GM20431 (cell line): Measurements from ENCODE around the gene LRRC8C.

Source experiments
- in situ Hi-C: fragments of 300-500 bp; cut with MseI, MboI; formaldehyde crosslinking; loops from one replicate; pipeline ENCODE4 v1.15.0; 2020; ENCODE audit warnings: low sequenced_read_pairs; ENCODE audit not compliant: unreplicated experiment

LRRC8C gene

DNA sequence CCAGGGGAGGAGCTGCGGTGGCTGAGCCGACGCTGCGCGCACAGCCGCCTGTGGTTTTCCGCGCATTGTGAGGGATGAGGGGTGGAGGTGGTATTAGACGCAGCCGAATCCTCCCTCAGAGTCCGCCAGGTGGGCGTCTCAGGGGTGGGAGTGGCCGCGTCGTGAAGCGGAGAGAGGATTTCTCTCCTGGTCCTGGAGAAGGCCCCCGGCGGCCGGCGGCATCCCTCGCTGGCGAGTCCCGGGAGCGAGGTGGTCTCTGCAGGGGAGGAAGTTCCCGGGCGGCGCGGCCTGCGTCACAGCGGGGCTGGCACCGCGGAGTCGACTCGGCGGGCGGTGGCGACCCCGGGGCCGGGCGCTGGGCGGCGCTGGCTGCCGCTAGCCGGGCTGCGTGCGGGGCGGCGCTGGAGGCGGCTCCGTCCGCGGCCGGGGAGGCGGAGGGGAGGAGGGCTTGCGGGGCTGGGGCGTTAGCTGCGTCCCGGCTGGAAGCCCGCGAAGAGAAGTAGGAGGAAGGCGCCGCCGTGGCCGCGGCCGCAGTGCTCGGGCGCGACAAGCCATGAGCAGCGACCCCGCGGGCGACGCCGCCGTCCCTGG is at the start of gene LRRC8C:
Gene LRRC8C (plus strand): TSS at position 464 of the 591 bp plus-strand sequence. CDS start 53,354 bp downstream, outside the sequence.
- in situ Hi-C loops = loop anchor here (10.0 kb wide), 1 partner anchor 122 kb away; no protein-coding TSS in a partner anchor

DNA sequence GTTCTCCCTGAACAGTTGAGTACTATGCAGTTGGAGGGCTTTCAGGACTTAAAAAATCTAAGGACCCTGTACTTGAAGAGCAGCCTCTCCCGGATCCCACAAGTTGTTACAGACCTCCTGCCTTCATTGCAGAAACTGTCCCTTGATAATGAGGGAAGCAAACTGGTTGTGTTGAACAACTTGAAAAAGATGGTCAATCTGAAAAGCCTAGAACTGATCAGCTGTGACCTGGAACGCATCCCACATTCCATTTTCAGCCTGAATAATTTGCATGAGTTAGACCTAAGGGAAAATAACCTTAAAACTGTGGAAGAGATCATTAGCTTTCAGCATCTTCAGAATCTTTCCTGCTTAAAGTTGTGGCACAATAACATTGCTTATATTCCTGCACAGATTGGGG is 48.7 kb upstream of the LRRC8C start:
- in situ Hi-C loops = loop anchor here (25.0 kb wide), 1 partner anchor 97 kb away; no protein-coding TSS in a partner anchor

DNA sequence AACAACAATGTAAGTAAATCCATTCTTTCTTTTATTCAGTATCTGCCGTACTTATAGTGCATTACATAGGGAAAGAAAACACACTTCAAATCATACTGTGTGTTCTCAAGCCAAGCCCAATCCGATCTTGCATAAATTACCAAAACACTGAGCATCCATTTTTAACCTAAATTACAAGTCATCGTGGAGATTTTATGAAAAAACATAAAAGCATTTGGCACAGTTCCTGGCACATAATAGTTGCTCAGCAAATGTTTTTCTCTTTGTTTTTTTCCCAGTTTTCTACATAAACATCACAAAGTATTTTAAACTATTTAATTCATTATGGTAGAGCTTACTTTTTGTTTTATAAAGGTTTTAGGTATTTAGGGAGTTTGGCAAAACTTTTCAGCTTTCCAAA is 48.1 kb upstream of the LRRC8C start:
- in situ Hi-C loops = loop anchor here (25.0 kb wide), 1 partner anchor 97 kb away; no protein-coding TSS in a partner anchor

DNA sequence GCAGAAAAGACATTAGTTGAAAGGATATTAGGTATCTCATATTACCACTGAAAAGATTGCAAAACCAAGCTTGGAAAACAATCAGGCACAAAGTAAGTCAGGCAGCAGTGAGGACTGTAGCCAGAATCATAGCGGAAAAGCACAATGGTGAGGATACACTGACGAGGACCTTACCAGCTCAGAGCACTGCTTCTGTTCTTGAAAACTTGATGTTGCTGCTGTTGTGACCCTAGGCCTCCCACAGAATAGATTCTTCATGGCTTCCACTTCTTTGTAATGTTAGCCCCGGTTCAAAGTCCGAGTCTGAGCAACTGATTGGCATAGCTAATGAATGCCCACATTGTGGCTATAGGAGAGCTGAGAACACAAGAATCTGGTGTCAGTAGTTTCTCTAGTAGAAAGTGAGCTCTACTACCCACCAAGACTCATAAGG is 45.2 kb upstream of the LRRC8C start:
- in situ Hi-C loops = loop anchor here (25.0 kb wide), 1 partner anchor 100 kb away; no protein-coding TSS in a partner anchor

DNA sequence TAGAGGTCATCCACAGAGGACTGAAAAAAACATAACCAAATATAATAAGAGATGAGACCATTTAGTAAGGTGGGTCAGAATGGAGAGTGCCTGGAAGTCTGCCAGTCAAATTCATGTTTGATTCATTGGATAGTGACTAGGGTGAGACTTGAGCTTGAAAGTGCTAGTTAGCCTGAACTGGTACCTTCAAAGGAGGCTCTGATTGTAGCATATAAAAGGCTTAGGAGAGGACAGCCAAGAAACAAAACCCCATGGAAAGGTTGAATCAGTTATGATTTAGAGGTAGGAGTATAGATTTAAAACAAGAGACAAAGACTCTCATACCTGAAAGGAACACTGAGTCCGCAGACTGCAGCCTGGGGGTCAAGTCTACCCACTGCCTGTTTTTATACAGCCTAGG is 44.4 kb upstream of the LRRC8C start:
- in situ Hi-C loops = loop anchor here (25.0 kb wide), 1 partner anchor 101 kb away; no protein-coding TSS in a partner anchor

DNA sequence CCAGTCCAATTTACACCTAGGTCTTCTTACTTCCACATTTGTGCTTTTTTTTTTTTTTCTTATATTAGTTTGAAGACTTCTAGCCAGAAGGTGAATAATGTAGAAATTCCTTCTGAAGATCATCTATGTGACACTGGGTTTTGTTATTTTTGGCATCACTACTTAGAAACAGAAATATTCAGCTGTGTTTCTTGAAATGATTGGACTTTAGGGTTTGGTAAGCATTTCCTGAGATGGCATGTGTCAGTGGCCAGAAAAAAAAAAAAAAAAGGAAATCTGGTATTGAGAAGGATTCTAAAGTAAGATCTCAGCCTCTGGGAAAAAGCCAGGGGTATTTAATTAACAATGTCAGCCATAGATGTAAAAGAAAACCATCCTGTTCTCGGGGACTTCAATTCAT is 43.4 kb upstream of the LRRC8C start:
- in situ Hi-C loops = loop anchor here (25.0 kb wide), 1 partner anchor 102 kb away; no protein-coding TSS in a partner anchor

DNA sequence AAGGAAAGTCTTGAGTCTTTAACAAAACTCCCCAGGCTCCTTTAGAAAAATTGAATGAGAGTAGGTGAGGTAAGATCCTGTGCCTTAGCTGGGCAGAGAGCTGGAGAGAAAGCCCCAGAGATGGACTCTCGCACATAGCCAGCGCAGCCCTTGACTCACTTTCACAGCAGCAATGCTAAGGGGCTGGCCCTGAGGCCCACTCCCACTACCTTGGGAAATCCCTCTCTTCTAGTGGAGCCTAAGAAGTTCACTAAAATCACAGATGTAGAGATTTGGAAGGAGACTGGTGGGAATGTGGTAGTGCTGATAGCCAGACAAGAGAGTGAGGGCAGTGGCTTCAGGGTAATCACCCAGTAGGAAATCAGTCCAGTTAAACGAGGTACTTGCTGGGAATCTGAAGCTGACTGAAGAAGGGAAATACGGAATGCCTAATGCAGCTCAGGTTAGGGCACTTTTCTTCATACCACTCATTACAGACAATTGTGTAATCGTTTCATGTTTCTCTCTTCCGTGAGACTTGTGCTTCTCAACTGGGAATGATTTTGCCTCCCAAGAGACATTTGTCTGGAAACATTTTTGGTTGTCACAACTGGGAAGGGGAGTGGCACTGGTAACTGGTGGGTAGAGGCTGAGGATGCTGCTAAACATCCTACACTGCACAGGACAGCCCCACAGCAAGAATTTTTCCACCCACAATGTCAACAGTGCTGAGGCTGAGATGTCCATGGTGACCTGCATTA is 42.4 kb upstream of the LRRC8C start:
- in situ Hi-C loops = loop anchor here (25.0 kb wide), 1 partner anchor 103 kb away; no protein-coding TSS in a partner anchor

DNA sequence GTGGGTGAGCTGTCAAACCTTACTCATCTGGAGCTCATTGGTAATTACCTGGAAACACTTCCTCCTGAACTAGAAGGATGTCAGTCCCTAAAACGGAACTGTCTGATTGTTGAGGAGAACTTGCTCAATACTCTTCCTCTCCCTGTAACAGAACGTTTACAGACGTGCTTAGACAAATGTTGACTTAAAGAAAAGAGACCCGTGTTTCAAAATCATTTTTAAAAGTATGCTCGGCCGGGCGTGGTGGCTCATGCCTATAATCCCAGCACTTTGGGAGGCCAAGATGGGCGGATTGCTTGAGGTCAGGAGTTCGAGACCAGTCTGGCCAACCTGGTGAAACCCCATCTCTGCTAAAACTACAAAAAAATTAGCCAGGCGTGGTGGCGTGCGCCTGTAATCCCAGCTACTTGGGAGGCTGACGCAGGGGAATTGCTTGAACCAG is 40.0 kb upstream of the LRRC8C start:
- in situ Hi-C loops = loop anchor here (25.0 kb wide), 1 partner anchor 106 kb away; no protein-coding TSS in a partner anchor

DNA sequence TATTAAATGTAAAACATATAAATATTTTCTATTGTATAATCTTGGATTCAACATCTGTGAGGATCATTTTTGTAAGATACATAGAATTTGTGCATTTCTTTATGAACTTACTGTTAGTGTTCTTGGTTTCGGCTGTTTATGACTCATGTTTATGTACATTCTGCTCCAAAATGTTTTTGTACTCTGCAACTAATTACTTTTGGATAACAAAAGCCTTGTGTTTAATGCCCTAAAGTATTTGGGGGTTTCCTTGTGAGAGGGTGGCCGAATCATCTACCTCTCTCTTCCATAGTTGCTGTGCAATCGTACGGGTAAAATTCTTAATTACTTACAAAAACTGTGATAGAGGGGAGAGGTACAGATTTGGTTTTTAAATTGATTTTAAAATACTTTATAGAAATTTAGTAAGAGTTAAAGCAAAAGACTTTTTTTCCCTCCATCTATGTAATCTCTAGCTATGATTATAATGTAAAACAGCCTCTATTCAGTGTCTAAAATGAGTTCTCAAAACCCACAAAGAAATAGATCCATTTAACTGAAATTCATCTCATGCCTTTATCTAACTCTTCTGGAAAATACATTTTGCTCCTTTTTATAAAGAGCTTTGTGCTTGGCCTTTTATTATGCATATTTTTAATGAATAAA is 38.7 kb upstream of the LRRC8C start:
- in situ Hi-C loops = loop anchor here (25.0 kb wide), 1 partner anchor 107 kb away; no protein-coding TSS in a partner anchor

DNA sequence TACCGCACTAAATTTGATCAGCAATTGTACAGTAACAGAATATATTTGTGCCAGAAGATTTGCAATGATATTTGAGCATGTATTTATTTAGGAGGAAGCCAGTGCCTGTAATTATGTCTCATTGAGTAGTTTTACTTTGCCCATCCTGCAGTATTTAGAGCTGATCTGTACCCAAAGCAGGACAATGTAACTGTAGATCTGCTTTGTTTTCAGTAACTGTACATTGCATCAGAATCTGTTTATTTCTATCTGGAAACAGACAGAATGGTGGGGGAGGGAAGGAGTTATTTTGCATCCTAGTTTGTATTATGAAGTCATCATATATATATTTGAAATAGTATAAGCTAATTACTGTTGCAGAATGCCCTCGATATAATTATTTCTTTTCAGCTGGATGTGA is 36.2 kb upstream of the LRRC8C start:
- in situ Hi-C loops = loop anchor here (25.0 kb wide), 1 partner anchor 109 kb away; no protein-coding TSS in a partner anchor

DNA sequence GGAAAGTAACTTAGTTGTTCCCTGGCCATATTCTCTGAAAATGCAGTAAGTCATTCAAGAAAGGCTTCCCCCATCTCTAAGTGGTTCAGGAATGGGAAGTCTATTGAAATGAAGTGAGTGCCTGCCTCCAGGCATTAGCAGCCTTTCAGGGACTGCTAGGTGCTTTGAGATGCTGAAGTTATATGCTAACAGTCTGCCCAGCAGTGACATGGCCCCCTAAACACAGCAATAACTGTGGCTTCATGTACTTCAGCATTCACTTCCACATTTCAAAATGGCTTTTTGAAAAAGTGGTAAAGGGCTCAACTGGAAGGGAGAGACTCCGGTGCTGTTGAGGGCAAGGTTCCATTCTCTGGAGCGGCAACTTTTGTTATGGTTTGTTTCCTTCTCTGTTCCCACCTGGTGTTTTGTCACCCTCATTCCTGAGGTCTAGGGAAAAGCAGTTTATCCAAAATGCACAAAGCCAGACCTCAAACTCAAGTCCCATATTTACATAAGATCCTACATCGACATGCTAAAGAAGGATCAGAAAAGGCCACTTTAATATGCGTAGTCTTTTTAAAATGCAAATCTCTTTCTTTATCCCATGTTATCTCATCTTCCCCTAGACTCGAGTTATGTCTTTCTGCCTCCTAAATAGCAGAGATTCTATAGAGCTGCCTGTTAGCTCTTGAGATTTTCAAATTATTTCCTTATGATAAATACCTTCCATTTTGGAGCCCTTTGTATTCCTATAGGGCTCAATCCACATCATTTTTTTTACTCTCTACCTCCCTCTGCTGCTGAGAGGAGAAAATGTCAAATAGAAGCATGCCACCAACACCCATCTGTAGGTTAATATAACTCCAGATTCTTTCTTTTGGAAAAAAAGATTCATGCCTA is 34.2 kb upstream of the LRRC8C start:
- in situ Hi-C loops = loop anchor here (25.0 kb wide), 1 partner anchor 111 kb away; no protein-coding TSS in a partner anchor

DNA sequence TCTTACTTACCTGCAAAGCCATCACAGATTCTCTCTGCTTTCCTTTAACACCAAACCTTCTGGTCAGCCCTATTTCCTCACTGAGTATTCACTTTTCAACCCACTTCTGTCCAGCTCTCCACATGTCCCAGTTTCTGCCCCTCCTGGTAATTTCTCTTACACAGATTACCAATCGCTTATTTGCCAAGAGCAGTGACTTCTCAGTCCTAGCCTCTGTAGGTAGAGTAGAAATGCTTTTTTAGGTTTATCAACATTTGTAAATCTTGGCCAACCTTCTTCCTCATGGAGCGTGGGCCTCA is 33.6 kb upstream of the LRRC8C start:
- in situ Hi-C loops = loop anchor here (25.0 kb wide), 1 partner anchor 112 kb away; no protein-coding TSS in a partner anchor

DNA sequence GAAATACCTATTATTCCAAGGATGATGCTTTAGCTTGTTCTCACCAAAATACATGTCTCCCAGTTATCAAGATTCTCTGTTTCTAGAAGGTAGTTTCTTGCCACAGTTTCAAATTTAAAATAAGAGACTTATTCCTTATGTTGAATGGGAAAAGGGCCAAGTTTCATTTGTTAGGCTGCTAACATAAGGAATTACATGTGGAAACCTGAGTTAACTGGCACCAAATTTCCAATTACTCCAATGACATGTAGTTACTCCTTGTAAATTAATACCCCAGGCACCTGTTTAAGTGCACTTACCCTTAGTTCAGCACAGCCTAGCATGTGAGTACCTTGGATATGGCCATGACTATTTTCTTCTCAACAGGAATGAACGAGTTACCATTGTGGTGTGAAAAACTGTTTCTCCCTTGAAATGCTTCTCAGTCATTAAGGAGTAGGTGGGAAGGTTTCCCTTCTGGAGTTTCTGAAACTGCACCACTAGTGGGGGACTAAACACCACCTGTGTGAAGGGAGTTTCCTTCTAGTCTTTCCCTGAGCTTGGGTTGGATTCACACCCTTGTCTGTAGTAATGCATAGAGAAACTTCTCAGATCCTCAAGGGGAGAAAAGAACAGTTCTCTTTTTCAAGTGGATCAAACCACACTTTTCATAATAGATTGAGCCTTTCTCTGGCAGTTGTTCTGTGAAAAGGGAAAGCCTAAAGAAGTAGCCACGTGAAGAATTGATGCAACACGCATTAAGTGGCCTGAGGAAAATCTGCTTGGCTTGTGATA is 32.3 kb upstream of the LRRC8C start:
- in situ Hi-C loops = no loop called here

DNA sequence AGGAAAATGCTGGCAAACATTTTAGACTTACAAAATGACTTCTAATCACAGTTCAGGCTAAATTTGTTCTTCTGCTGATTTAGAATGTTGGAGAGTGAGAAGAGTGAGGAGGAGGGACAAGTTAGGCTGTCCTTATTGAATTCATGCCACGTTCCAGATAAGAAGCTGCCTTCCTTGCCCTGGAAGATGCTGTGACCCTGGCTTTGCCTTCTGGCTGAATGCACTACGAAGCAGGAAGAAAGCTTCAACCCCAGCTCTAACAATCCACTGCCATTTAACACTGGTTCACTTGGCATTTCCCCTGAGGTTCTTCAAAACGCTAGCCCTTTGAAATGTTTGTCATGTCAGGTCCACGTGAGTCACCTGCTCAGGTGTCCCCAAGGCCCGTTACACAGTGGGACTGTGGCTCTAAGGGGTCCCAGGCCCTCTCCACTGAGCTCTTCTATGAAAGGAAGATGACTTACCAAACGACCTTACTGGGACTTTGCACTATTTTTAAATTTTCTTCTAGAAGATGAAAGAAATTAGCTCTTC is 30.0 kb upstream of the LRRC8C start:
- in situ Hi-C loops = no loop called here

DNA sequence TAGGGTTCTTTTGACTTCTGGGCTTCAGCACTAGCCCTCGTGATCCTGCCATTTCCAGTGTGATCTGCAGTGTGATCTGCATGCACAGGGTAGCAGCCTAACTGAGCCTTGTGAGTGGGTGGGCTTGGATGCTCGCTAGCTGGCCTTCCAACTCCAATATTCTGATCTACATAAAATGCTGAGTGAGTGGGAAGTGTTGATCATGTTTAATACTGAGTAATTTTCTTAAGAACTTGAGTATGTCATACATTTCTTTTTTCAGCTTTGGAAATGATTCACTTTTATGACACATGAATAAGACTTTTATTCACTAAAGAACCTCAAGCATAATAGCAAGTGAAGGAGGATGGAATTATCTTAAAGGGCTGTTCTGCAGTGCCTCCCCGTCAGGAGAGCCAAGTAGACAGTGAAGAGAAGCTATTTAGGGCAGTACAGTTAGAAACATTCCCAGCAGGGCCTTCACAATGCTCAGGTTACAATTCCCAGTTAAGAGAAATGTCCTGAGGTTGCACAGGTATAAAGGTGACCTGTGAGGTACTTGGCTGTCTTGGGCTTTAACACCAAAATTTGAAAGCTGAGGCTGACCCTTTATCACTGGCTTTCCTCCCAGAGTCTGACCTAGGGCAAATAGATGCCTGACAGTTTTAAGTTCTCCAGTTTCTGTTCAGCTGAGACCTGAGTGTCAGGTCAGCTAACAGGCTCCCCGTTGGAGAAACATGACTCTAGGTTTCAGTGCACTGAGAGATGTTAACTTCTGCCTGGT is 29.1 kb upstream of the LRRC8C start:
- in situ Hi-C loops = no loop called here

DNA sequence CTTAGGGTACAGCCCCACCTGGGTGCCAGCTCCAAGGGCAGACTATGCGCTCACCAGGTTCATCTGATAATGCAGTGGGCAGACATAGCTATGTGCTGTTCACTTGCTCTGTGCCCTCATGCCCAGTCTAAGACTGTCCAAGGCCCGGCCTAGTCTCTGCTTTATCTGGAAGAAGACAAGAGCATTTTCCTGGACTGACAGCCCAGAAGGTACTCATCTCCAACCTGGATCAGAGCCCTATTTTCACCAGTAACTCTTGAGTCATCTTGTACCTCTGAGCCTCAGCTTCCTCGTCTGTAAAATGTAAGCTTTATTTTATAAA is 28.5 kb upstream of the LRRC8C start:
- in situ Hi-C loops = no loop called here

DNA sequence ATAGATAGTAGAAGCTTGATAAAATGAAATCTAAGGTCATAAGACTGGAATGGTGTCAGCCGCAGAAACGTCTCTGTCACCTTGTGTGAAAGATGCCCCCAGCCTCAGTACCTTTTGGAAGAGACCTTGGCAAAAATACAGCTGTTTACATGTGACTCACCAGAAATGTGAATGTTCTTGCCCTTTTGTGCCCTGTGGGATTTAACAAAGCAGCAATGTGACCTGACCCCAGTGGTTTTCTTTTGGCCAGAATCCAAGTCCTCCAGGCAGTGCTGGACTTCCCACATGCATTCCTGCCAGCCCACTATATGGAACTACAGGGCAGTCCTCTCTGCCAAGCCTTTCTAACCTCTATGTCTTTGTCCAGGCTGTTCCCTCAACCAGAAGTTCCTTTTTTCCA is 27.2 kb upstream of the LRRC8C start:
- in situ Hi-C loops = no loop called here
